HG02970 (cell line): ENCODE results near the gene MTMR12.
A peak's percentile ranks its signal among the peaks of the same experiment; 100 is the strongest.

Source experiments
- ATAC-seq: cut with Tn5 transposase; IDR thresholded peaks from one replicate; pipeline ENCODE4 v1.9.1; 2021; ENCODE audit warnings: mild to moderate bottlenecking, moderate library complexity, moderate number of reproducible peaks; ENCODE audit not compliant: unreplicated experiment, low FRiP score

Gene MTMR12

GRCh38 chr5:32312595-32313332 lies at the start of gene MTMR12:
Gene MTMR12, minus strand, starts transcription at chr5:32312939. Its CDS starts 101 bp downstream, at chr5:32312838.
- peak; percentile 97 for ATAC-seq

GRCh38 chr5:32362527-32362926 lies 49.8 kb upstream of the MTMR12 start:
- no peak for ATAC-seq

GRCh38 chr5:32360906-32361305 lies 48.2 kb upstream of the MTMR12 start:
- ATAC-seq, result no peak

- no peak for ATAC-seq
Measured at GRCh38 chr5:32358611-32359010, 45.9 kb upstream of the MTMR12 start.

GRCh38 chr5:32357658-32358057 lies 44.9 kb upstream of the MTMR12 start:
- no peak for ATAC-seq

GRCh38 chr5:32355686-32356085 lies 42.9 kb upstream of the MTMR12 start:
- no peak for ATAC-seq

- no peak for ATAC-seq
Measured at GRCh38 chr5:32353420-32353819, 40.7 kb upstream of the MTMR12 start.

GRCh38 chr5:32352685-32353084 lies 39.9 kb upstream of the MTMR12 start:
- no peak for ATAC-seq

- no peak for ATAC-seq
Measured at GRCh38 chr5:32346869-32347268, 34.1 kb upstream of the MTMR12 start.

- ATAC-seq, result no peak
Measured at GRCh38 chr5:32343058-32343672, 30.4 kb upstream of the MTMR12 start.

- ATAC-seq, result no peak
Measured at GRCh38 chr5:32342656-32343055, 29.9 kb upstream of the MTMR12 start.

GRCh38 chr5:32339878-32340277 lies 27.1 kb upstream of the MTMR12 start:
- ATAC-seq, result no peak

- no peak for ATAC-seq
Measured at GRCh38 chr5:32339198-32339597, 26.5 kb upstream of the MTMR12 start.

- ATAC-seq, result no peak
Measured at GRCh38 chr5:32332966-32333365, 20.2 kb upstream of the MTMR12 start.

GRCh38 chr5:32332361-32332760 lies 19.6 kb upstream of the MTMR12 start:
- ATAC-seq, result no peak

GRCh38 chr5:32331935-32332274 lies 19.2 kb upstream of the MTMR12 start:
- no peak for ATAC-seq

- no peak for ATAC-seq
Measured at GRCh38 chr5:32331217-32331934, 18.6 kb upstream of the MTMR12 start.

- ATAC-seq, result no peak
Measured at GRCh38 chr5:32330126-32330971, 17.6 kb upstream of the MTMR12 start.

GRCh38 chr5:32329395-32329834 lies 16.7 kb upstream of the MTMR12 start:
- ATAC-seq, result no peak

GRCh38 chr5:32326216-32326772 lies 13.6 kb upstream of the MTMR12 start:
- ATAC-seq, result no peak
